ENCODE results near the gene ADAR. TPM values are rescaled to one million over a fixed set of nuclear protein-coding genes. Genes with fewer than 3 reads are reported as not detected.
"Not testable (repeated sequence)": the region's sequence is repeated elsewhere in the genome, so short reads cannot be mapped to it uniquely, and the experiment has no call there.

Gene ADAR
- total and polyA plus RNA-seq, 2 experiments from 2014 or later = 96.4 to 188 TPM

- not testable (repeated sequence) for H3K79me2 ChIP-seq (replicated peaks; ENCODE audit: insufficient read depth); H3K27ac ChIP-seq (ENCODE audit: low read depth); H3K4me1 Mint-ChIP-seq; H3K4me1 ChIP-seq (ENCODE audit: insufficient read depth); H3K9me3 Mint-ChIP-seq; H3K36me3 ChIP-seq (ENCODE audit: insufficient read depth); H3K27me3 ChIP-seq (ENCODE audit: insufficient read depth); H3K4me3 ChIP-seq; H3K27me3 Mint-ChIP-seq (ENCODE audit: insufficient read depth, low read depth, poor library complexity); H4K20me1 ChIP-seq (replicated peaks; ENCODE audit: insufficient read depth); H3F3A ChIP-seq (replicated peaks; ENCODE audit: low read depth); H3K9me2 ChIP-seq (ENCODE audit: insufficient read depth); DNase-seq (ENCODE audit: low spot score); H2AFZ ChIP-seq; H3K4me3 Mint-ChIP-seq; ATAC-seq; H3K36me3 Mint-ChIP-seq (ENCODE audit: low read depth); H3K4me2 ChIP-seq; H3K27ac Mint-ChIP-seq
Observed at GRCh38 chr1:154644724-154645123, 36.7 kb upstream of the ADAR start.

GRCh38 chr1:154641534-154641933, 33.5 kb upstream of the ADAR start:
- Histone ChIP-seq H2AFZ (no peak overlapping the region), H3F3A (replicated peaks; ENCODE audit: low read depth) (no peaks in the 10 kb centered on the region), H3K9me2 (ENCODE audit: insufficient read depth) (no peaks in the 10 kb centered on the region; the same call in 1 of the 2 replicates), H3K4me3 (no peak overlapping the region), H3K27ac (ENCODE audit: low read depth) (no peak overlapping the region), H4K20me1 (replicated peaks; ENCODE audit: insufficient read depth) (no peaks in the 10 kb centered on the region), H3K79me2 (replicated peaks; ENCODE audit: insufficient read depth) (no peaks in the 10 kb centered on the region), H3K27me3 (ENCODE audit: insufficient read depth) (no peaks in the 10 kb centered on the region), H3K36me3 (ENCODE audit: insufficient read depth) (no peaks in the 10 kb centered on the region), H3K4me2 (no peak overlapping the region), H3K4me1 (ENCODE audit: insufficient read depth) (no peaks in the 10 kb centered on the region)
- Mint-ChIP-seq H3K27me3 (ENCODE audit: insufficient read depth, low read depth, poor library complexity) (peaks cover 7% of the 10 kb centered on the region), H3K4me3 (no peak overlapping the region), H3K27ac (no peak overlapping the region), H3K9me3 (peaks cover 12% of the 10 kb centered on the region; the same call in 2 of the 3 replicates), H3K4me1 (no peaks in the 10 kb centered on the region), H3K36me3 (ENCODE audit: low read depth) (no peaks in the 10 kb centered on the region; the same call in 2 of the 3 replicates)
- ATAC-seq (no peak), DNase-seq (ENCODE audit: low spot score) (no peak)
- TF ChIP-seq ZNF331 (CRISPR knock-in tag; IDR thresholded peaks at IDR 0.05; ENCODE audit: low read depth) (no peak), EZH2phosphoT487 (IDR thresholded peaks at IDR 0.05; ENCODE audit: unreplicated experiment) (no peak), STAT1 (IDR thresholded peaks at IDR 0.05; ENCODE audit: unreplicated experiment) (no peak), JUNB (IDR thresholded peaks at IDR 0.05; ENCODE audit: unreplicated experiment) (no peak), CREB1 (CRISPR knock-in tag; IDR thresholded peaks at IDR 0.05; ENCODE audit: low read depth) (no peak), CTCF (conservative IDR thresholded peaks at IDR 0.05; ENCODE audit: low read depth in 2 of 2) (no peak), ZNF462 (CRISPR knock-in tag; IDR thresholded peaks at IDR 0.05) (no peak), EZH2 (IDR thresholded peaks at IDR 0.05; ENCODE audit: low read depth, unreplicated experiment) (no peak), NANOG (IDR thresholded peaks at IDR 0.05; ENCODE audit: borderline replicate concordance) (no peak), POLR2AphosphoS5 (IDR thresholded peaks at IDR 0.05; ENCODE audit: low read depth) (no peak), ETS1 (IDR thresholded peaks at IDR 0.05) (no peak)

All from GM23338 (cell line).